HL-60 (cell line): ENCODE data around the gene ARMC5.

Experiments used
- CTCF ChIP-seq: IDR thresholded peaks from one replicate; pipeline ENCODE4 v1.5.1; 2011; ENCODE audit warnings: low read length, control low read depth, inconsistent platforms; ENCODE audit not compliant: insufficient read depth
- GABPA ChIP-seq: IDR thresholded peaks from 2 replicates; pipeline ENCODE4 v1.6.1; 2012; ENCODE audit warnings: low read depth
- POLR2AphosphoS5 ChIP-seq: IDR thresholded peaks from 2 replicates; pipeline ENCODE4 v1.6.1; 2012; ENCODE audit warnings: low read depth
- REST ChIP-seq: IDR thresholded peaks from 2 replicates; pipeline ENCODE4 v1.6.1; 2012; ENCODE audit warnings: low read depth; ENCODE audit not compliant: insufficient replicate concordance

GRCh38 chr16:31477220-31478216, 18.2 kb downstream of the ARMC5 start:
- TF ChIP-seq CTCF (no peak), POLR2AphosphoS5 (no peak), GABPA (no peak), REST (no peak)
